ENCODE measurements around the gene GJC1. TPM values are rescaled to one million over a fixed set of nuclear protein-coding genes. Genes with fewer than 3 reads are reported as not detected.

The GJC1 gene
- total and polyA plus RNA-seq, 9 of the 15 experiments (the other 6 are each of a cell fraction or from before 2014, with no cell fraction given) = 0.04 to 1.4 (median 0.18) TPM; not detected in 1

- TF ChIP-seq CTCF (IDR thresholded peaks at IDR 0.05 in 2 of 3, conservative IDR thresholded peaks at IDR 0.05 in 1 of 3; ENCODE audit: insufficient read depth in 2 of 3, low read depth in 1 of 3, low read length in 3 of 3) = peak; percentile 96 to 99 (median 96)
- peak; percentile 18; the same call in 1 of the 2 replicates for TF ChIP-seq CEBPG (CRISPR knock-in tag; IDR thresholded peaks at IDR 0.05)
- TF ChIP-seq CEBPG (tag; conservative IDR thresholded peaks at IDR 0.05 in 1 of 2, IDR thresholded peaks at IDR 0.05 in 1 of 2) = no peak
- TF ChIP-seq TOE1 (IDR thresholded peaks at IDR 0.05; ENCODE audit: borderline replicate concordance) = peak; percentile 16; the same call in 1 of the 2 replicates
- no peak for TF ChIP-seq TOE1 (CRISPR knock-in tag; IDR thresholded peaks at IDR 0.05; ENCODE audit: borderline replicate concordance, low read depth)
- no peak for TF ChIP-seq KLF13 (tag; IDR thresholded peaks at IDR 0.05; ENCODE audit: borderline replicate concordance, low read depth)
- 0 out of 2 replicates have a peak, but pooled peaks have one; percentile 22 for TF ChIP-seq HCFC1 (IDR thresholded peaks at IDR 0.05; ENCODE audit: low read depth, low read length)
- TF ChIP-seq ARID1B (IDR thresholded peaks at IDR 0.05) = no peak
- no peak for TF ChIP-seq SMAD2 (IDR thresholded peaks at IDR 0.05; ENCODE audit: low read depth, low read length)
- no peak for TF ChIP-seq NFIX (CRISPR knock-in tag; IDR thresholded peaks at IDR 0.05; ENCODE audit: low read depth)
- no peak for TF ChIP-seq CBX2 (IDR thresholded peaks at IDR 0.05; ENCODE audit: insufficient read depth, low read length, poor library complexity, severe bottlenecking)
- peak; percentile 82 to 91 for TF ChIP-seq RAD21 (CRISPR knock-in tag; conservative IDR thresholded peaks at IDR 0.05 in 1 of 2, IDR thresholded peaks at IDR 0.05 in 1 of 2)
- TF ChIP-seq UBTF (IDR thresholded peaks at IDR 0.05; ENCODE audit: borderline replicate concordance in 1 of 2, low read depth in 2 of 2, low read length in 2 of 2) = peak in 1 of 2 experiments; percentile 67; a peak in 1 of 4 replicates
- no peak for TF ChIP-seq ATF1 (CRISPR knock-in tag; IDR thresholded peaks at IDR 0.05)
- no peak for TF ChIP-seq ATF1 (tag; IDR thresholded peaks at IDR 0.05)
- peak; percentile 55; the same call in 1 of the 2 replicates for TF ChIP-seq NR3C1 (CRISPR knock-in tag; IDR thresholded peaks at IDR 0.05)
- TF ChIP-seq ARID2 (IDR thresholded peaks at IDR 0.05) = peak; percentile 59; the same call in 1 of the 2 replicates
- TF ChIP-seq KAT8 (IDR thresholded peaks at IDR 0.05; ENCODE audit: low read depth) = no peak
- TF ChIP-seq PTRF (tag; IDR thresholded peaks at IDR 0.05) = no peak
- TF ChIP-seq RNF2 (IDR thresholded peaks at IDR 0.05) = peak; percentile 31; the same call in 1 of the 2 replicates
- TF ChIP-seq MXD1 (CRISPR knock-in tag; IDR thresholded peaks at IDR 0.05; ENCODE audit: borderline replicate concordance, poor library complexity, severe bottlenecking) = no peak
- no peak for TF ChIP-seq SAP30 (IDR thresholded peaks at IDR 0.05; ENCODE audit: borderline replicate concordance, insufficient read depth, low read depth, low read length, poor library complexity, severe bottlenecking)
Observed at GRCh38 chr17:44774271-44775135, 55.6 kb downstream of the GJC1 start (continued).
